ENCODE data around the gene PPRC1. TPM values are rescaled to one million over a fixed set of nuclear protein-coding genes. Genes with fewer than 3 reads are reported as not detected.

The PPRC1 gene
- total RNA-seq, 4 donors from 2014 or later, result 23.5 to 48.1 (median 24.3) TPM

- TF ChIP-seq POLR2A (IDR thresholded peaks at IDR 0.05) (no peak), CTCF (IDR thresholded peaks at IDR 0.05) (no peak)
- 69 to 72% methylated on average over 4 of the region's 4 CpGs for WGBS, 2 donors
- DNase-seq (ENCODE audit: low spot score in 2 of 2), result no peak
- intact Hi-C loops (cut with DNase I; ENCODE audit: low total_unique reads), result no loop called here
- H3K4me3 ChIP-seq (ENCODE audit: low read depth, poor library complexity, severe bottlenecking), result no peak overlapping the region
Observed at GRCh38 chr10:102163342-102163989, 30.6 kb downstream of the PPRC1 start.

- no peak for TF ChIP-seq POLR2A (IDR thresholded peaks at IDR 0.05)
- no peak for TF ChIP-seq CTCF (IDR thresholded peaks at IDR 0.05)
- intact Hi-C loops (cut with DNase I; ENCODE audit: low total_unique reads), result no loop called here
- WGBS, 2 donors, result 22 to 31% methylated on average over 1 of the region's 1 CpG
- H3K4me3 ChIP-seq (ENCODE audit: low read depth, poor library complexity, severe bottlenecking), result no peak overlapping the region
- no peak for DNase-seq (ENCODE audit: low spot score in 2 of 2)
Observed at GRCh38 chr10:102167861-102168260, 35.0 kb downstream of the PPRC1 start.

GRCh38 chr10:102170602-102171001, 37.8 kb downstream of the PPRC1 start:
- H3K4me3 ChIP-seq (ENCODE audit: low read depth, poor library complexity, severe bottlenecking), result no peak overlapping the region
- TF ChIP-seq CTCF (IDR thresholded peaks at IDR 0.05) (no peak), POLR2A (IDR thresholded peaks at IDR 0.05) (no peak)
- no peak for DNase-seq (ENCODE audit: low spot score in 2 of 2)
- WGBS, 2 donors, result 75 to 79% methylated on average over 3 of the region's 3 CpGs
- intact Hi-C loops (cut with DNase I; ENCODE audit: low total_unique reads), result loop anchor here (5.0 kb wide), 1 partner anchor 182 kb away; no protein-coding TSS in a partner anchor

GRCh38 chr10:102172288-102172687, 39.4 kb downstream of the PPRC1 start:
- DNase-seq (ENCODE audit: low spot score in 2 of 2), result no peak
- H3K4me3 ChIP-seq (ENCODE audit: low read depth, poor library complexity, severe bottlenecking), result no peak overlapping the region
- 88% methylated on average over 8 of the region's 8 CpGs for WGBS, 2 donors
- TF ChIP-seq POLR2A (IDR thresholded peaks at IDR 0.05) (no peak), CTCF (IDR thresholded peaks at IDR 0.05) (no peak)
- intact Hi-C loops (cut with DNase I; ENCODE audit: low total_unique reads), result loop anchor here (5.0 kb wide), 1 partner anchor 180 kb away; no protein-coding TSS in a partner anchor

GRCh38 chr10:102175415-102175814, 42.6 kb downstream of the PPRC1 start:
- intact Hi-C loops (cut with DNase I; ENCODE audit: low total_unique reads), result no loop called here
- WGBS, 2 donors, result 52 to 66% methylated on average over 4 of the region's 4 CpGs
- TF ChIP-seq POLR2A (IDR thresholded peaks at IDR 0.05), result no peak
- no peak for TF ChIP-seq CTCF (IDR thresholded peaks at IDR 0.05)
- no peak overlapping the region for H3K4me3 ChIP-seq (ENCODE audit: low read depth, poor library complexity, severe bottlenecking)
- DNase-seq (ENCODE audit: low spot score in 2 of 2), result no peak

GRCh38 chr10:102184606-102185005, 51.8 kb downstream of the PPRC1 start:
- DNase-seq (ENCODE audit: low spot score in 2 of 2), result no peak
- H3K4me3 ChIP-seq (ENCODE audit: low read depth, poor library complexity, severe bottlenecking), result no peak overlapping the region
- intact Hi-C loops (cut with DNase I; ENCODE audit: low total_unique reads), result no loop called here
- TF ChIP-seq POLR2A (IDR thresholded peaks at IDR 0.05) (no peak), CTCF (IDR thresholded peaks at IDR 0.05) (no peak)
- WGBS, 2 donors, result 89 to 90% methylated on average over 2 of the region's 2 CpGs

Measured in lower leg skin (tissue), 4 donors.